GM19467 (cell line): ENCODE measurements around the gene ADGRG2.

ENCODE experiments used
- ATAC-seq: cut with Tn5 transposase; IDR thresholded peaks from one replicate; pipeline ENCODE4 v1.9.1; 2021; ENCODE audit warnings: mild to moderate bottlenecking, moderate library complexity; ENCODE audit not compliant: unreplicated experiment

ADGRG2 gene

GRCh38 chrX:19121898-19122640 lies at the start of gene ADGRG2:
Gene ADGRG2, minus strand, starts transcription at chrX:19122468. Its CDS starts 53,634 bp downstream, at chrX:19068834.
- ATAC-seq = no peak

- no peak for ATAC-seq
Measured at GRCh38 chrX:19168609-19169008, 46.3 kb upstream of the ADGRG2 start.

- no peak for ATAC-seq
Measured at GRCh38 chrX:19162851-19163250, 40.6 kb upstream of the ADGRG2 start.

GRCh38 chrX:19156186-19156585 lies 33.9 kb upstream of the ADGRG2 start:
- ATAC-seq = no peak

- no peak for ATAC-seq
Measured at GRCh38 chrX:19152762-19153161, 30.5 kb upstream of the ADGRG2 start.

- no peak for ATAC-seq
Measured at GRCh38 chrX:19137067-19137466, 14.8 kb upstream of the ADGRG2 start.

GRCh38 chrX:19133784-19134183 lies 11.5 kb upstream of the ADGRG2 start:
- ATAC-seq = no peak

GRCh38 chrX:19133231-19133630 lies 11.0 kb upstream of the ADGRG2 start:
- ATAC-seq = no peak

GRCh38 chrX:19130628-19131027 lies 8.4 kb upstream of the ADGRG2 start:
- no peak for ATAC-seq

- ATAC-seq = no peak
Measured at GRCh38 chrX:19129694-19130093, 7.4 kb upstream of the ADGRG2 start.

GRCh38 chrX:19127649-19128168 lies 5.4 kb upstream of the ADGRG2 start:
- no peak for ATAC-seq

GRCh38 chrX:19122641-19123009 lies 357 bp upstream of the ADGRG2 start:
- no peak for ATAC-seq

GRCh38 chrX:19121466-19121865 lies 802 bp downstream of the ADGRG2 start:
- ATAC-seq = no peak

- no peak for ATAC-seq
Measured at GRCh38 chrX:19110642-19111041, 11.6 kb downstream of the ADGRG2 start.

- ATAC-seq = no peak
Measured at GRCh38 chrX:19107035-19107434, 15.2 kb downstream of the ADGRG2 start.

GRCh38 chrX:19100586-19100985 lies 21.7 kb downstream of the ADGRG2 start:
- no peak for ATAC-seq

- ATAC-seq = no peak
Measured at GRCh38 chrX:19097553-19098283, 24.6 kb downstream of the ADGRG2 start.

GRCh38 chrX:19096586-19096985 lies 25.7 kb downstream of the ADGRG2 start:
- no peak for ATAC-seq

- no peak for ATAC-seq
Measured at GRCh38 chrX:19094654-19095053, 27.6 kb downstream of the ADGRG2 start.

GRCh38 chrX:19091596-19091995 lies 30.7 kb downstream of the ADGRG2 start:
- no peak for ATAC-seq

- no peak for ATAC-seq
Measured at GRCh38 chrX:19089555-19090040, 32.7 kb downstream of the ADGRG2 start.
